ENCODE measurements around the gene TRIO. TPM values are rescaled to one million over a fixed set of nuclear protein-coding genes. Genes with fewer than 3 reads are reported as not detected.

TRIO gene
- total and polyA plus RNA-seq, 7 donors: 18.5 to 77.5 (median 35.0) TPM

GRCh38 chr5:14516901-14517300 lies 373.8 kb downstream of the TRIO start:
- no peak for TF ChIP-seq CTCF (IDR thresholded peaks at IDR 0.05)
- no peaks in the 10 kb centered on the region for H3K36me3 ChIP-seq (ENCODE audit: insufficient read depth in 1 of 2, low read depth in 1 of 2)
- ATAC-seq: no peak
- DNase-seq: no peak
- H3K27ac ChIP-seq: no peak overlapping the region
- H3K4me1 ChIP-seq: no peaks in the 10 kb centered on the region
- no peak overlapping the region for H3K4me3 ChIP-seq
- no peaks in the 10 kb centered on the region for H3K27me3 ChIP-seq (ENCODE audit: insufficient read depth in 3 of 3, low read length in 2 of 3)
- WGBS, 3 donors: 29 to 36% (median 30%) methylated on average over 3 of the region's 3 CpGs
- H3K9me3 ChIP-seq: peaks cover 5% of the 10 kb centered on the region
- intact Hi-C loops (cut with DNase I): no loop called here

GRCh38 chr5:14518638-14519037 lies 375.5 kb downstream of the TRIO start:
- DNase-seq (no peak), ATAC-seq (no peak)
- no peak for TF ChIP-seq CTCF (IDR thresholded peaks at IDR 0.05)
- Histone ChIP-seq H3K36me3 (ENCODE audit: insufficient read depth in 1 of 2, low read depth in 1 of 2) (no peaks in the 10 kb centered on the region), H3K27me3 (ENCODE audit: insufficient read depth in 3 of 3, low read length in 2 of 3) (no peaks in the 10 kb centered on the region), H3K9me3 (peaks cover 5% of the 10 kb centered on the region), H3K27ac (no peak overlapping the region), H3K4me1 (no peaks in the 10 kb centered on the region), H3K4me3 (no peak overlapping the region)
- intact Hi-C loops (cut with DNase I): no loop called here
- WGBS, 3 donors: 89 to 96% (median 95%) methylated on average over 7 of the region's 7 CpGs

- H3K36me3 ChIP-seq (ENCODE audit: insufficient read depth in 1 of 2, low read depth in 1 of 2): no peaks in the 10 kb centered on the region
- TF ChIP-seq CTCF (IDR thresholded peaks at IDR 0.05): no peak
- no peaks in the 10 kb centered on the region for H3K4me1 ChIP-seq
- no peak overlapping the region for H3K4me3 ChIP-seq
- DNase-seq (no peak), ATAC-seq (no peak)
- intact Hi-C loops (cut with DNase I): no loop called here
- H3K27ac ChIP-seq: no peak overlapping the region
- no peaks in the 10 kb centered on the region for H3K9me3 ChIP-seq
- no peaks in the 10 kb centered on the region for H3K27me3 ChIP-seq (ENCODE audit: insufficient read depth in 3 of 3, low read length in 2 of 3)
- 86 to 90% (median 89%) methylated on average over 10 of the region's 10 CpGs for WGBS, 3 donors
These were observed 378.6 kb downstream of the TRIO start for GRCh38 chr5:14521748-14522147.

GRCh38 chr5:14522721-14523120 lies 379.6 kb downstream of the TRIO start:
- 77 to 85% (median 83%) methylated on average over 2 of the region's 2 CpGs for WGBS, 3 donors
- H3K4me3 ChIP-seq: no peak overlapping the region
- TF ChIP-seq CTCF (IDR thresholded peaks at IDR 0.05): no peak
- DNase-seq (no peak), ATAC-seq (no peak)
- H3K9me3 ChIP-seq: no peaks in the 10 kb centered on the region
- H3K4me1 ChIP-seq: no peaks in the 10 kb centered on the region
- H3K27ac ChIP-seq: no peak overlapping the region
- intact Hi-C loops (cut with DNase I): no loop called here
- H3K36me3 ChIP-seq (ENCODE audit: insufficient read depth in 1 of 2, low read depth in 1 of 2): no peaks in the 10 kb centered on the region
- H3K27me3 ChIP-seq (ENCODE audit: insufficient read depth in 3 of 3, low read length in 2 of 3): no peaks in the 10 kb centered on the region

GRCh38 chr5:14523243-14524034 lies 380.3 kb downstream of the TRIO start:
- intact Hi-C loops (cut with DNase I): no loop called here
- no peak overlapping the region for H3K4me3 ChIP-seq
- no peaks in the 10 kb centered on the region for H3K36me3 ChIP-seq (ENCODE audit: insufficient read depth in 1 of 2, low read depth in 1 of 2)
- ATAC-seq: no peak
- no peak for DNase-seq
- 89 to 93% (median 92%) methylated on average over 12 of the region's 12 CpGs for WGBS, 3 donors
- TF ChIP-seq CTCF (IDR thresholded peaks at IDR 0.05): no peak
- H3K4me1 ChIP-seq: no peaks in the 10 kb centered on the region
- no peaks in the 10 kb centered on the region for H3K9me3 ChIP-seq
- no peak overlapping the region for H3K27ac ChIP-seq
- no peaks in the 10 kb centered on the region for H3K27me3 ChIP-seq (ENCODE audit: insufficient read depth in 3 of 3, low read length in 2 of 3)

Measured in psoas muscle (tissue), 8 donors.